Activated B cell treated with CpG ODN at 0.5 μM for 24 hours (primary cell): ENCODE data around the gene TPGS1. TPM values are rescaled to one million over a fixed set of nuclear protein-coding genes. Genes with fewer than 3 reads are reported as not detected.

Experiments used
- ATAC-seq: fragments of 200-7000 bp; cut with Tn5 transposase; one replicate; pipeline ENCODE4 v1.10.0; 2021; ENCODE audit warnings: low read depth, mild to moderate bottlenecking, moderate library complexity
- CTCF ChIA-PET: fragments of 350-600 bp; sonication (Branson Sonifier 250); formaldehyde crosslinking; loops from one replicate; lab custom pipeline; 2021; ENCODE audit warnings: antibody characterized with exemption; lab: Charles Lee
- POLR2A ChIA-PET: fragments of 350-600 bp; sonication (Branson Sonifier 250); formaldehyde crosslinking; loops from one replicate; lab custom pipeline; 2021; ENCODE audit warnings: antibody characterized with exemption; lab: Charles Lee
- DNase-seq: peaks from one replicate; pipeline ENCODE4 v3.0.0; 2022
- H3K27ac Mint-ChIP-seq: one replicate; pipeline ENCODE4 v1.8.0; 2020; ENCODE audit warnings: mixed read lengths
- H3K27me3 Mint-ChIP-seq: one replicate; pipeline ENCODE4 v1.8.0; 2021; ENCODE audit warnings: mixed read lengths
- H3K36me3 Mint-ChIP-seq: one replicate; pipeline ENCODE4 v1.8.0; 2021; ENCODE audit warnings: low read depth, mixed read lengths
- H3K4me1 Mint-ChIP-seq: one replicate; pipeline ENCODE4 v1.8.0; 2021; ENCODE audit warnings: mixed read lengths
- H3K4me3 Mint-ChIP-seq: one replicate; pipeline ENCODE4 v1.8.0; 2020; ENCODE audit warnings: mild to moderate bottlenecking, mixed read lengths
- H3K9me3 Mint-ChIP-seq: one replicate; pipeline ENCODE4 v1.8.0; 2020; ENCODE audit warnings: mixed read lengths
- CTCF ChIP-seq: fragments of 200-600 bp; IDR thresholded peaks from one replicate; pipeline ENCODE4 v1.8.0; 2022; ENCODE audit warnings: antibody characterized with exemption, mild to moderate bottlenecking
- intact Hi-C: fragments of 100-400 bp; cut with micrococcal nuclease; formaldehyde crosslinking; loops from one replicate; pipeline ENCODE4 v1.15.1; 2024
- total RNA-seq: library from RNA; stranded (reverse); gene quantifications from 2 replicates; pipeline ENCODE4 v1.2.3, GENCODE V29; 2022

Gene TPGS1
- total RNA-seq, 1 donor from 2014 or later: 23.8 TPM

DNA sequence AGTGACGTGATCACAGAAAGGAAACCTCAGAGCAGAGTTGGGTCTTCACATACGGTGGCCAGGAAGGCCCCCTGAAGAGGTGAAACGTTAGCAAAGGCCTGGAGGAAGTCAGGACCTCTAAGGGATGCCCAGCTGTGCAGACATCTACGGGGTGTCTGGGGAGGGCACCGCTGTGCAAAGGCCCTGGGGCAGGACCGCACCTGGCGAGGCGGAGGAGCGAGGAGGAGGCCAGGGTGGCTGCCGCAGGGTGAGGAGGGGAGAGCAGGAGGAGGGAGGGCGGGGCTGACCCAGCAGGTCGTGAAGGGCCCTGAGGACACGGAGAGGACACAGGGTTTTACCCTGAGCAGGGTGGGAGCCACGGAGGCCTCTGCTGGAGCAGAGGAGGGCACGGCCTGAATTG is 22.8 kb upstream of the TPGS1 start:
- Mint-ChIP-seq H3K4me3 (no peak overlapping the region), H3K27me3 (peaks cover 8% of the 10 kb centered on the region), H3K4me1 (peaks cover 11% of the 10 kb centered on the region), H3K9me3 (peaks cover 14% of the 10 kb centered on the region), H3K27ac (no peak overlapping the region), H3K36me3 (no peaks in the 10 kb centered on the region)
- intact Hi-C loops: no loop called here
- no peak for ATAC-seq
- ChIA-PET POLR2A (no interaction called here), CTCF (no interaction called here)
- TF ChIP-seq CTCF: no peak
- no peak for DNase-seq

DNA sequence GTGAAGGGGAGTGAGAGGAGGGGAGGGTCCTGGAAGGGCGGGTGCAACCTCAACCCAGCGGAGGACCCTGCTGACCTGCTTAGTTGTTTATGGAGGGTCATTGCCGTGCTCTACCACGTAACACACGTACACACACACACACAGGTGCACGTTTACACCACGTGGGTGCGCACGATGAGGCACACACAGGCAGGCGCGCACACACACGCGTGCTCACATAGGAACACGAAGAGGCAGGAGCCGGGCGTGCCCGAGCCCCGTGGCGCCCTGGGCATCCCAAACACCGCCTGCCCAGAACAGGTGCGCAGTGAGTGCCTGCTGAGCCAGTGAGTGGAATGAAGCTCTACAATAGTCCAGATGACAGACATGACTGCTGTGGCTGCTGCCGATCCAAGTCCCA is 22.2 kb upstream of the TPGS1 start:
- TF ChIP-seq CTCF: no peak

GRCh38 chr19:485583-486236 is 21.6 kb upstream of the TPGS1 start:
- peaks cover 10% of the 10 kb centered on the region for H3K4me1 Mint-ChIP-seq
- DNase-seq (no peak), ATAC-seq (no peak)
- H3K9me3 Mint-ChIP-seq: peaks cover 7% of the 10 kb centered on the region
- H3K4me3 Mint-ChIP-seq: no peak overlapping the region
- intact Hi-C loops: no loop called here
- peaks cover 8% of the 10 kb centered on the region for H3K27me3 Mint-ChIP-seq
- ChIA-PET POLR2A (no interaction called here), CTCF (interaction anchor here (0.9 kb wide), 1 partner anchor 25 kb away, joined by 3 read pairs; no protein-coding TSS in a partner anchor)
- no peaks in the 10 kb centered on the region for H3K36me3 Mint-ChIP-seq
- TF ChIP-seq CTCF: no peak
- H3K27ac Mint-ChIP-seq: no peak overlapping the region

More for the DNA sequence above, 22.2 kb upstream of the TPGS1 start:
- ChIA-PET CTCF (interaction anchor here (0.9 kb wide), 1 partner anchor 26 kb away, joined by 3 read pairs; no protein-coding TSS in a partner anchor), POLR2A (no interaction called here)
- Mint-ChIP-seq H3K4me3 (no peak overlapping the region), H3K27ac (no peak overlapping the region), H3K27me3 (peaks cover 8% of the 10 kb centered on the region), H3K9me3 (peaks cover 14% of the 10 kb centered on the region), H3K36me3 (no peaks in the 10 kb centered on the region), H3K4me1 (peaks cover 13% of the 10 kb centered on the region)
- intact Hi-C loops: no loop called here
- DNase-seq (no peak), ATAC-seq (no peak)

DNA sequence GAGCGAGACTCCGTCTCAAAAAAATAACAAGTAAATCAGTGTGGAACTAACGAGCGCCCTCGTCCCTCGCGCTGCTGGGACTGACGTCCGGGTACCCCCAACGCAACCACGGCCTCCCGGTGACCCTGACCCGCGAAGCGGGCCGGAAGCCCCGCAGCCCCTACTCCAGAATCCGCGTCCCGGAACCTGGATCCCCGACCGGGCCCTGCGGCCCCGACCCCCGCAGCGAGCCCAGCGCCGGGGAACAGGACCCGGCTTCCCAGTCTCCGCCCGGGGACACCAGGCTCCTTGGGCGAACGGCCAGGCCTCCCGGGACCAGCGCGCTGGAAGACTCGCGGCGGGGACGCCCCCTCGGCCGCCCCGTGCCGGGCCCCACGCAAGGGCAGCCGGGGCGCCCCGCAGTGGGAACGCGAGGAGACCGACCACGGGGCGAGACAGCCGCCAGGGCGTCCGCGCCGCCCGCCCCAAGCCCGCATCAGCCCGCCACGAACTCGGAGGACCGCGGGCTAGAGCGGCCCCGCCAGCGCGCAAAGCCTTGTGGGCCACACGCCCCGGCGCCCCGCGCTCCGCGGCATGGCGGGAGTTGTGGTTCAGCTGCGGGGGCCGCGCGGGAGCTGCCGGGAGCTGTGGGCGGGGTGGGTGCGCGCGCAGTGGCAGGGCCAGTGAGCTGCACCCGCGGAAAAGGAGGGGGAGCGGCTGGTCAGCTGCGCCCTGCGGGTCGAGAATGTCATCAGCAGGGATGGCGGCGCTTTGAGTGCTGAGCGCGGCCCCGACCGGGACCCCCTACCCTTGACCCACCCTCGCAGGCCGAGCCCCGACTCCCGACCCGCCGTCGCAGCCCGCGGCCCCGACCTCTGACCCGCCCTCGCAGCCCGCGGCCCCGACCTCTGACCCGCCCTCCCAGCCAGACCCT is 18.5 kb upstream of the TPGS1 start:
- peaks cover 10% of the 10 kb centered on the region for H3K27me3 Mint-ChIP-seq
- peak overlapping the region; percentile 85 for H3K4me3 Mint-ChIP-seq
- intact Hi-C loops: loop anchor here (1.0 kb wide), 1 partner anchor 19 kb away; the partner anchor contains the start of gene TPGS1
- CTCF ChIA-PET: interaction anchor here (1.6 to 1.7 kb wide), 2 partner anchors 18 to 22 kb away, joined by 6 to 16 read pairs; partner anchors contain the start of gene TPGS1
- no peaks in the 10 kb centered on the region for H3K9me3 Mint-ChIP-seq
- peak; percentile 94 for ATAC-seq
- no peaks in the 10 kb centered on the region for H3K36me3 Mint-ChIP-seq
- POLR2A ChIA-PET: interaction anchor here (0.5 to 1.8 kb wide), 9 partner anchors 14 to 714 kb away, joined by 3 to 47 read pairs (median 4); partner anchors contain the start of gene BSG
- TF ChIP-seq CTCF: no peak
- H3K4me1 Mint-ChIP-seq: peaks cover 11% of the 10 kb centered on the region
- peak; percentile 96 for DNase-seq
- H3K27ac Mint-ChIP-seq: peak overlapping the region; percentile 88
